Activated T-cell treated with anti-CD3 and anti-CD28 coated beads, Interleukin-2, amount 50 U/mL, for 72 hours (primary cell): ENCODE measurements around the gene KRTAP2-4. TPM values are rescaled to one million over a fixed set of nuclear protein-coding genes. Genes with fewer than 3 reads are reported as not detected.

Source experiments
- total RNA-seq, 2 donors: library from RNA; stranded (reverse); gene quantifications; one replicate each; pipeline ENCODE4 v1.2.3, GENCODE V29; 2022

The KRTAP2-4 gene
- total RNA-seq, 2 donors from 2014 or later: not detected

Other genes with a start within 250 kb of the KRTAP2-4 start
- 10 to 100 TPM; 59.1 to 59.3 TPM for gene KRT10, start 243.3 kb downstream of the KRTAP2-4 start, total RNA-seq
- gene KRT12, start 198.7 kb downstream of the KRTAP2-4 start, total RNA-seq: not detected
- not detected for gene KRT20, start 180.6 kb downstream of the KRTAP2-4 start, total RNA-seq
- gene KRT23, start 128.2 kb downstream of the KRTAP2-4 start, total RNA-seq: not detected
- gene KRT39, start 98.9 kb downstream of the KRTAP2-4 start, total RNA-seq: not detected
- not detected for gene KRT40, start 81.6 kb downstream of the KRTAP2-4 start, total RNA-seq
- not detected for gene KRTAP3-3, start 71.7 kb downstream of the KRTAP2-4 start, total RNA-seq
- gene KRTAP3-2, start 66.0 kb downstream of the KRTAP2-4 start, total RNA-seq: not detected
- gene KRTAP3-1, start 56.8 kb downstream of the KRTAP2-4 start, total RNA-seq: not detected
- gene KRTAP1-5, start 38.7 kb downstream of the KRTAP2-4 start, total RNA-seq: not detected
- gene KRTAP1-4, start 35.7 kb downstream of the KRTAP2-4 start, total RNA-seq: not detected
- gene KRTAP1-3, start 31.0 kb downstream of the KRTAP2-4 start, total RNA-seq: not detected
- not detected for gene KRTAP1-1, start 24.4 kb downstream of the KRTAP2-4 start, total RNA-seq
- gene KRTAP2-1, start 18.6 kb downstream of the KRTAP2-4 start, total RNA-seq: not detected
- not detected for gene KRTAP2-2, start 10.6 kb downstream of the KRTAP2-4 start, total RNA-seq
- gene KRTAP2-3, start 5.8 kb downstream of the KRTAP2-4 start, total RNA-seq: not detected
- gene KRTAP4-7, start 18.3 kb upstream of the KRTAP2-4 start, total RNA-seq: not detected
- not detected for gene KRTAP4-8, start 32.3 kb upstream of the KRTAP2-4 start, total RNA-seq
- not detected for gene KRTAP4-16, start 36.3 kb upstream of the KRTAP2-4 start, total RNA-seq
- not detected for gene KRTAP4-9, start 39.5 kb upstream of the KRTAP2-4 start, total RNA-seq
- gene KRTAP4-11, start 52.5 kb upstream of the KRTAP2-4 start, total RNA-seq: not detected
- gene KRTAP4-12, start 58.3 kb upstream of the KRTAP2-4 start, total RNA-seq: not detected
- gene KRTAP4-6, start 74.7 kb upstream of the KRTAP2-4 start, total RNA-seq: not detected
- not detected for gene KRTAP4-5, start 83.9 kb upstream of the KRTAP2-4 start, total RNA-seq
- not detected for gene KRTAP4-4, start 94.9 kb upstream of the KRTAP2-4 start, total RNA-seq
- gene KRTAP4-3, start 102.3 kb upstream of the KRTAP2-4 start, total RNA-seq: not detected
- gene KRTAP4-2, start 112.3 kb upstream of the KRTAP2-4 start, total RNA-seq: not detected
- not detected for gene KRTAP4-1, start 119.0 kb upstream of the KRTAP2-4 start, total RNA-seq
- not detected for gene KRTAP9-1, start 124.0 kb upstream of the KRTAP2-4 start, total RNA-seq
- gene KRTAP9-2, start 160.8 kb upstream of the KRTAP2-4 start, total RNA-seq: not detected
- gene KRTAP9-3, start 166.6 kb upstream of the KRTAP2-4 start, total RNA-seq: not detected
- not detected for gene KRTAP9-8, start 172.1 kb upstream of the KRTAP2-4 start, total RNA-seq
- gene KRTAP9-4, start 183.8 kb upstream of the KRTAP2-4 start, total RNA-seq: not detected
- not detected for gene KRTAP9-9, start 189.5 kb upstream of the KRTAP2-4 start, total RNA-seq
- gene KRTAP9-6, start 199.5 kb upstream of the KRTAP2-4 start, total RNA-seq: not detected
- not detected for gene KRTAP9-7, start 209.8 kb upstream of the KRTAP2-4 start, total RNA-seq
- not detected for gene KRTAP29-1, start 237.0 kb upstream of the KRTAP2-4 start, total RNA-seq
- not detected for gene KRTAP16-1, start 243.4 kb upstream of the KRTAP2-4 start, total RNA-seq
- gene KRTAP17-1, start 249.8 kb upstream of the KRTAP2-4 start, total RNA-seq: not detected